HepG2 (cell line): ENCODE data around the gene KCNK18. TPM values are rescaled to one million over a fixed set of nuclear protein-coding genes. Genes with fewer than 3 reads are reported as not detected.

ENCODE experiments used
- ATAC-seq: fragments of 200-7000 bp; cut with Tn5 transposase; 3 replicates; pipeline ENCODE4 v1.9.1; 2020; ENCODE audit warnings: mild to moderate bottlenecking, moderate library complexity
- BruUV-seq: library from RNA; stranded (reverse); fragments of 400-500 nt; replicated peaks from 2 replicates; lab custom pipeline; 2021; lab: Mats Ljungman, UMichigan
- CTCF ChIA-PET: fragments of 300-600 bp; formaldehyde crosslinking; extraction: SDS; loops from one replicate; lab custom pipeline; 2021; ENCODE audit warnings: low total read pairs, inconsistent platforms, low intra/inter-chr PET ratio; lab: Yijun Ruan, JAX
- POLR2A ChIA-PET: fragments of 350-600 bp; sonication (Branson Sonifier 250); formaldehyde crosslinking; loops from one replicate; lab custom pipeline; 2020; ENCODE audit warnings: antibody characterized with exemption, inconsistent platforms; lab: Yijun Ruan, JAX
- DNase-seq: peaks from one replicate; pipeline ENCODE4 v3.0.0-alpha.2; 2015; ENCODE audit warnings: low spot score
- FAIRE-seq: peaks from 3 replicates; lab custom pipeline; 2011; peaks lifted over from hg19 to GRCh38; lab: Jason Lieb, UNC
- H2AFZ ChIP-seq: one replicate; pipeline ENCODE4 v1.6.1; 2011; ENCODE audit warnings: low read length, inconsistent platforms
- H3K27ac ChIP-seq: fragments of 300-600 bp; 3 replicates; pipeline ENCODE4 v1.8.0; 2011; ENCODE audit warnings: mixed run types, mild to moderate bottlenecking, mixed read lengths, low read length, inconsistent platforms; ENCODE audit not compliant: insufficient read depth; ENCODE audit errors: extremely low read length
- H3K27me3 ChIP-seq, 2 experiments: fragments of 200-600 bp in 1 of 2; 2 replicates in 1 of 2; 3 replicates in 1 of 2; pipeline versions ENCODE4 v1.6.0 to v1.8.0; 2011; ENCODE audit warnings: low read length in 2 of 2, mild to moderate bottlenecking in 2 of 2, moderate library complexity in 2 of 2, inconsistent platforms in 1 of 2; ENCODE audit not compliant: insufficient read depth in 2 of 2, control insufficient read depth in 1 of 2
- H3K36me3 ChIP-seq, 2 experiments: fragments of 200-600 bp in 1 of 2; replicated peaks in 1 of 2; 2 replicates in 1 of 2; 3 replicates in 1 of 2; pipeline versions ENCODE4 v1.5.1 to v1.8.0; 2011; ENCODE audit warnings: low read length in 2 of 2, inconsistent platforms in 1 of 2; ENCODE audit not compliant: insufficient read depth in 2 of 2, control insufficient read depth in 1 of 2
- H3K4me1 ChIP-seq: 2 replicates; pipeline ENCODE4 v1.5.1; 2012; ENCODE audit warnings: low read length, inconsistent platforms; ENCODE audit not compliant: insufficient read depth
- H3K4me2 ChIP-seq: 2 replicates; pipeline ENCODE4 v1.6.0; 2011; ENCODE audit warnings: low read depth, low read length, inconsistent platforms
- H3K4me3 ChIP-seq, 3 experiments: fragments of 200-600 bp in 1 of 3; sonication (generic), shearing (Covaris generic) in 1 of 3; replicated peaks in 1 of 3; 2 replicates each; pipeline ENCODE4 v1.5.1; 2011 to 2016; ENCODE audit warnings: low read length in 3 of 3, inconsistent platforms in 2 of 3, low read depth in 2 of 3, mild to moderate bottlenecking in 2 of 3, control low read depth in 1 of 3, mixed read lengths in 1 of 3; ENCODE audit not compliant: insufficient read depth in 1 of 3
- H3K79me2 ChIP-seq: one replicate; pipeline ENCODE4 v1.6.1; 2011; ENCODE audit warnings: low read length, inconsistent platforms; ENCODE audit not compliant: insufficient read depth
- H3K9ac ChIP-seq: 2 replicates; pipeline ENCODE4 v1.6.0; 2011; ENCODE audit warnings: mild to moderate bottlenecking, low read depth, low read length, inconsistent platforms; ENCODE audit not compliant: insufficient read depth
- H3K9me3 ChIP-seq: 2 replicates; pipeline ENCODE4 v1.5.1; 2012; ENCODE audit warnings: mild to moderate bottlenecking, low read length
- H4K20me1 ChIP-seq: 2 replicates; pipeline ENCODE4 v1.6.0; 2011; ENCODE audit warnings: inconsistent platforms, mild to moderate bottlenecking, low read length, moderate library complexity; ENCODE audit not compliant: insufficient read depth
- CBX2 ChIP-seq, 2 experiments: fragments of 200-600 bp in 1 of 2; sonication (generic); formaldehyde crosslinking in 1 of 2; IDR thresholded peaks; 2 replicates each; pipeline versions ENCODE4 v1.7.0 to v1.8.1; 2018 to 2022; ENCODE audit warnings: low read depth in 2 of 2, low read length in 1 of 2, mild to moderate bottlenecking in 1 of 2, missing genetic modification reagents in 1 of 2
- HNF4G ChIP-seq, 2 experiments: sonication (generic) in 1 of 2; formaldehyde crosslinking in 1 of 2; IDR thresholded peaks; 2 replicates each; pipeline versions ENCODE4 v1.4.0 to v1.6.1; 2011 to 2020; ENCODE audit warnings: borderline replicate concordance in 2 of 2, low read depth in 2 of 2, mild to moderate bottlenecking in 2 of 2, low read length in 1 of 2, missing genetic modification reagents in 1 of 2, moderate library complexity in 1 of 2
- JUND ChIP-seq: sonication (generic); formaldehyde crosslinking; IDR thresholded peaks from 2 replicates; pipeline ENCODE4 v1.8.0; 2022; ENCODE audit warnings: mild to moderate bottlenecking, missing genetic modification reagents
- SALL1 ChIP-seq: sonication (generic); formaldehyde crosslinking; IDR thresholded peaks from 2 replicates; pipeline ENCODE4 v1.8.0; 2022; ENCODE audit warnings: mild to moderate bottlenecking, missing genetic modification reagents
- ZFP62 ChIP-seq: sonication (generic); formaldehyde crosslinking; IDR thresholded peaks from 2 replicates; pipeline ENCODE4 v1.4.0; 2020; ENCODE audit warnings: missing genetic modification reagents
- WGBS: methylation state at CpG from one replicate; pipeline ENCODE4 v1.1.6; 2017; ENCODE audit warnings: low lambda C conversion rate; 5-methylcytosine and 5-hydroxymethylcytosine counted together
- in situ Hi-C: cut with HindIII; loops from 2 replicates; pipeline ENCODE4 v1.10.0; 2017; ENCODE audit warnings: low pct_unique_long_range_greater_than_20kb; ENCODE audit not compliant: extremely low pct_ligation_motif_present
- intact Hi-C: fragments of 100-400 bp; cut with micrococcal nuclease; formaldehyde crosslinking; loops from one replicate; pipeline ENCODE4 v1.10.0; 2022; ENCODE audit not compliant: unreplicated experiment
- polyA plus RNA-seq, 8 experiments: library from polyadenylated mRNA; depleted of rRNA in 3 of 8; stranded (reverse) in 7 of 8; unstranded in 1 of 8; fragments of >200 nt; fragmentation: Illumina TruSeq in 4 of 8; extraction: Trizol in 4 of 8; gene quantifications; 2 replicates each; pipeline versions ENCODE4 v1.2.1 to v1.2.3, GENCODE V29; 2011 to 2016; ENCODE audit warnings: low read depth in 4 of 8, missing spikeins in 1 of 8, mixed read lengths in 1 of 8; ENCODE audit not compliant: insufficient read depth in 1 of 8
- total RNA-seq, 5 experiments: library from RNA; depleted of rRNA; stranded (reverse); fragments of >200 nt; fragmentation: Illumina TruSeq; extraction: Trizol; gene quantifications; 2 replicates each; pipeline ENCODE4 v1.2.3, GENCODE V29; 2016; ENCODE audit warnings: low read depth in 1 of 5
- TF ChIP-seq, protein P1 (sequence below): sonication (generic); formaldehyde crosslinking; conservative IDR thresholded peaks from 2 replicates; pipeline ENCODE4 v1.8.0; 2022; ENCODE audit warnings: mild to moderate bottlenecking, moderate library complexity, missing genetic modification reagents
- TF ChIP-seq, protein P2 (sequence below): sonication (generic); formaldehyde crosslinking; IDR thresholded peaks from 2 replicates; pipeline ENCODE4 v1.8.0; 2022; ENCODE audit warnings: mild to moderate bottlenecking, missing genetic modification reagents, borderline replicate concordance
- TF ChIP-seq, protein P3 (sequence below): sonication (generic); formaldehyde crosslinking; IDR thresholded peaks from 2 replicates; pipeline ENCODE4 v1.5.0; 2020; ENCODE audit warnings: mild to moderate bottlenecking, missing genetic modification reagents

KCNK18 gene
- total and polyA plus RNA-seq, 2 of the 13 experiments (the other 11 are each of a cell fraction or from before 2014, with no cell fraction given) = not detected

DNA sequence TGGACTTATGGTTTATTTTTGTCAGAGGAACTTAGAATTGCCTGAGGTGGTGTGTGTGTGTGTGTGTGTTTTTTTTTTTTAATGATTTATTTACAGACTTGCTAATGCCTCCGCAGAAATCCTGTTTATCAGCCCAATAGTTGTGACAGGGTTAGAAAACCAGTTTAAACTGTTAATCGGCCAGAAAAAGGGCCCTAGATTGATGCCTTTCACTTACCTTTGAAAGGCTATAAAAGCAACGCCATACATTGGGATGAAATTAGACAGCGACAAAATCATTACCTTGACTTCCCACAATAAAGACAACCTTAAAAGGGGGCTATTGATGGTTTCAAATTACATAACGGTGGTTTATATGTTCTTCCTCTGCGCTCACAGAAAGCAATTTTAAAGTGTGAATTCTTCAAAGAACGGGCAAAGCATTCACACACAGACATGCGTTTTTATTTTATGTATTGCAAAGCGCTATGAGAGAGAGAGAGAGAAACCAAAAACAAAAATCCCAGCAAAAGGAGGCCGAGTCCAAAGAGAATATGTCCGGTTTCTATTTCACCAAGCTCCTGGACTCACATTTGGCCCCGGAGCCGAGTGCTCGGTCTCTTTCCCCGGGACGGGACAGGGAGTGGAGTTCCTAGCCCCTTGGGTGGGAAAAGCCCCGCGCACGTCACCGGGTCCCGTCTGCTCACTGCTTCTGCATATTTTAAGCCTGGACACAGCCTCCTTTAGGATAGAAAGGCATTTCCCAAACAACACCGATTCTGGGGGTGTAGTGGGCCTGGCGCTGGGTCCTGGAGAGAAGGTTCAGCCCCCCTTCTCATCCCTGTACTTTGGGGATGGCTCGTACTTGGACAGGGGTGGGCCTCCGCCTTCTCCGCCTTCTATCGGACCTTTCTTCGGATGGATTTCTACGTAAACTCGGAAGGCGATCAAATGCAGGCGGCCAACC, 32.4 kb upstream of the KCNK18 start:
- Histone ChIP-seq H3K27me3 (peaks cover 6 to 86% of the 10 kb centered on the region in 2 experiments), H3K9me3 (no peaks in the 10 kb centered on the region)
- TF ChIP-seq, protein P1, sequence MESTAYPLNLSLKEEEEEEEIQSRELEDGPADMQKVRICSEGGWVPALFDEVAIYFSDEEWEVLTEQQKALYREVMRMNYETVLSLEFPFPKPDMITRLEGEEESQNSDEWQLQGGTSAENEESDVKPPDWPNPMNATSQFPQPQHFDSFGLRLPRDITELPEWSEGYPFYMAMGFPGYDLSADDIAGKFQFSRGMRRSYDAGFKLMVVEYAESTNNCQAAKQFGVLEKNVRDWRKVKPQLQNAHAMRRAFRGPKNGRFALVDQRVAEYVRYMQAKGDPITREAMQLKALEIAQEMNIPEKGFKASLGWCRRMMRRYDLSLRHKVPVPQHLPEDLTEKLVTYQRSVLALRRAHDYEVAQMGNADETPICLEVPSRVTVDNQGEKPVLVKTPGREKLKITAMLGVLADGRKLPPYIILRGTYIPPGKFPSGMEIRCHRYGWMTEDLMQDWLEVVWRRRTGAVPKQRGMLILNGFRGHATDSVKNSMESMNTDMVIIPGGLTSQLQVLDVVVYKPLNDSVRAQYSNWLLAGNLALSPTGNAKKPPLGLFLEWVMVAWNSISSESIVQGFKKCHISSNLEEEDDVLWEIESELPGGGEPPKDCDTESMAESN = no peak
- TF ChIP-seq SALL1 (CRISPR knock-in tag) = no peak
- TF ChIP-seq, protein P2, sequence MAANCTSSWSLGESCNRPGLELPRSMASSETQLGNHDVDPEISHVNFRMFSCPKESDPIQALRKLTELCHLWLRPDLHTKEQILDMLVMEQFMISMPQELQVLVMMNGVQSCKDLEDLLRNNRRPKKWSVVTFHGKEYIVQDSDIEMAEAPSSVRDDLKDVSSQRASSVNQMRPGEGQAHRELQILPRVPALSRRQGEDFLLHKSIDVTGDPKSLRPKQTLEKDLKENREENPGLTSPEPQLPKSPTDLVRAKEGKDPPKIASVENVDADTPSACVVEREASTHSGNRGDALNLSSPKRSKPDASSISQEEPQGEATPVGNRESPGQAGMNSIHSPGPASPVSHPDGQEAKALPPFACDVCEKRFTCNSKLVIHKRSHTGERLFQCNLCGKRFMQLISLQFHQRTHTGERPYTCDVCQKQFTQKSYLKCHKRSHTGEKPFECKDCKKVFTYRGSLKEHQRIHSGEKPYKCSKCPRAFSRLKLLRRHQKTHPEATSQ (CRISPR knock-in tag) = no peak
- TF ChIP-seq ZFP62 = no peak
- no peak for TF ChIP-seq HNF4G (IDR thresholded peaks at IDR 0.05; ENCODE audit: borderline replicate concordance, low read depth, low read length)
- TF ChIP-seq HNF4G (CRISPR knock-in tag; IDR thresholded peaks at IDR 0.05; ENCODE audit: borderline replicate concordance, low read depth) = no peak
- TF ChIP-seq, protein P3, sequence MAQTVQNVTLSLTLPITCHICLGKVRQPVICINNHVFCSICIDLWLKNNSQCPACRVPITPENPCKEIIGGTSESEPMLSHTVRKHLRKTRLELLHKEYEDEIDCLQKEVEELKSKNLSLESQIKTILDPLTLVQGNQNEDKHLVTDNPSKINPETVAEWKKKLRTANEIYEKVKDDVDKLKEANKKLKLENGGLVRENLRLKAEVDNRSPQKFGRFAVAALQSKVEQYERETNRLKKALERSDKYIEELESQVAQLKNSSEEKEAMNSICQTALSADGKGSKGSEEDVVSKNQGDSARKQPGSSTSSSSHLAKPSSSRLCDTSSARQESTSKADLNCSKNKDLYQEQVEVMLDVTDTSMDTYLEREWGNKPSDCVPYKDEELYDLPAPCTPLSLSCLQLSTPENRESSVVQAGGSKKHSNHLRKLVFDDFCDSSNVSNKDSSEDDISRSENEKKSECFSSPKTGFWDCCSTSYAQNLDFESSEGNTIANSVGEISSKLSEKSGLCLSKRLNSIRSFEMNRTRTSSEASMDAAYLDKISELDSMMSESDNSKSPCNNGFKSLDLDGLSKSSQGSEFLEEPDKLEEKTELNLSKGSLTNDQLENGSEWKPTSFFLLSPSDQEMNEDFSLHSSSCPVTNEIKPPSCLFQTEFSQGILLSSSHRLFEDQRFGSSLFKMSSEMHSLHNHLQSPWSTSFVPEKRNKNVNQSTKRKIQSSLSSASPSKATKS (CRISPR knock-in tag) = no peak
- peak; percentile 87 for TF ChIP-seq CBX2 (IDR thresholded peaks at IDR 0.05; ENCODE audit: low read depth, low read length)
- no peak for TF ChIP-seq CBX2 (CRISPR knock-in tag; IDR thresholded peaks at IDR 0.05; ENCODE audit: low read depth)
- TF ChIP-seq JUND (CRISPR knock-in tag) = no peak
- TF ChIP-seq, all 625 proteins: peak for 1
- no peak for FAIRE-seq
- ChIA-PET POLR2A (no interaction called here), CTCF (interaction anchor here (5.0 kb wide), 1 partner anchor 368 kb away, joined by 60 read pairs; no protein-coding TSS in a partner anchor)
- peak overlapping the region in 1 of 3 experiments; percentile 53; a peak in 2 of 6 replicates for H3K4me3 ChIP-seq
- BruUV-seq = no TSS peak
- no peak for DNase-seq
- peak overlapping the region; percentile 71 for H3K4me2 ChIP-seq
- no peak overlapping the region for H2AFZ ChIP-seq
- WGBS = 25% methylated on average over 24 of the region's 32 CpGs
- H3K27ac ChIP-seq = no peak overlapping the region
- no peak overlapping the region for H3K9ac ChIP-seq
- no peaks in the 10 kb centered on the region for H3K36me3 ChIP-seq
- no peaks in the 10 kb centered on the region for H3K79me2 ChIP-seq
- peaks cover 17% of the 10 kb centered on the region for H3K4me1 ChIP-seq
- in situ Hi-C loops = loop anchor here (5.0 to 10.0 kb wide), 2 partner anchors 160 to 368 kb away; partner anchors contain the start of gene SHTN1
- H4K20me1 ChIP-seq = no peaks in the 10 kb centered on the region
- intact Hi-C loops = loop anchor here (1.0 to 5.0 kb wide), 3 partner anchors 52 to 368 kb away; no protein-coding TSS in a partner anchor
- no peak for ATAC-seq
